Measurements from ENCODE around the gene LCNL1.
"Not testable (repeated sequence)": the region's sequence is repeated elsewhere in the genome, so short reads cannot be mapped to it uniquely, and the experiment has no call there.

The LCNL1 gene

DNA sequence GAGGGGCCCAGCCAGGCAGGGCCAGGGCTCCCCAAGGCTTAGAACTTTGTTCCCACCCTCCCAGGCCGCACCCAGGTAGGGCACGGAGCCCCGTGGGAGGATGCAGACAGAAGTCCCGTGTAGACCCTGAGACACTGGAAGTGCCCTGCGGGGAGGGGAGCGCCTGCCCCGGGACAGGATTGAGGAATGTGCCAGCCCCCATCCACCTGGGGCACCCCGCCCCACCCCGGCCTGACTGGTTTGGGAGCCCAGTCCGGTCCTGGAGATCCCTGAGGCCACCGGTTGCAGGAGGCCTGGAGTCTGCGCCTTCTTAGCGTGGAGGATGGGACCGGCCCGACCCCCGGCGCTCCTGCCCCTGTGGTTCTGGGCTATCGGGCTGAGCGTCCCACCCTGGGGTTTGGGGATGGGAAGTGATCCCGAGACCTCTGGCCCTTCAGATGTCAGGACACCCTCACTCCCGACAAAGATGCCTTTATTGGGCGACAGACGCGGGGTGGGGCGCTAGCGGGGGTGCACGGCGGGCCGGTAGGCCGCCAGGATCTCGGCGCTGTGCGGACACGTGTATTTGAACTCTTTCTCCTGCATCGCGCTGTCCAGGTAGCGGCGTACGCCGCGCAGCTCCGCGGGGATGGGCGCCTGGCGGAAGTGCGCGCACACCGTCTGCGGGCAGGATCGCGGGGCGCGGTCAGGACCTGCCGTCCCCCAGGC, 11.5 kb downstream of the LCNL1 start:
- no peak for DNase-seq (ENCODE audit: low read depth in 2 of 2)

DNA sequence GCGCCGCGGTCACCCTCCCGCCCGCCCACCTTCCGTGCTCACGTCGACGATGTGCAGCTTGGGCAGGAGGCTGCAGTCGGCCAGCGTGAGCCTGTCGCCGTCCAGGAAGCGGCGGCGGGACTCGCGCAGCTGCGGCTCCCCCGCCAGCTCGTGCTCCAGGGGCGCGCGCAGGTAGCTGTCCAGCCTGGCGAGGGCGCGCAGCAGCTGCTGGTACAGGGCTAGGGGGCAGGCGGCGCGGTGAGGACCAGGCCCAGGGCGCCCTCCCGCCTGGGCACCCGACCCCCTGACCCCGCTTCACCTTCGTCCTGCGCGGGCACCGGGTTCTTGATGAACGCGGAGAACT, 12.1 kb downstream of the LCNL1 start:
- DNase-seq (ENCODE audit: low read depth in 2 of 2): no peak

DNA sequence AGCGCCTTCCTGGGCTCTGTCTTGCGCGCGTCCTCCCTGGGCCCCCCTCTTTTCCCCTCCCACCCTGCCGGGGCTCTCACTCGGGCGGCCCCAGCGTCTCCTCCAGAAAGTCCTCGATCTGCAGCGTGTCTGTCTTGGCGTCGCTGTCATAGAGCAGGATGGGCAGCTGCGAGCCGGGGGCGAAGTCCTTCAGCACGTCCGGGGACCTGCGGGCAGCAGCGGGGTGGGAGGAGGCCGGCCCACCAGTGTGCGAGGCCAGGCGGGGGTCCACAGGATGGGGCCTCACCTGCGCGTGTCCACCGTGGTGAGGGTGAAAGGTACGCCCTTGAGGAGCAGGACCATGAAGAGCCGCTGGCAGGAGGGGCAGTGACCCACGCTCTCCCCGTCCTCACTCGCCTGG, 12.6 kb downstream of the LCNL1 start:
- no peak for DNase-seq (ENCODE audit: low read depth in 2 of 2)

DNA sequence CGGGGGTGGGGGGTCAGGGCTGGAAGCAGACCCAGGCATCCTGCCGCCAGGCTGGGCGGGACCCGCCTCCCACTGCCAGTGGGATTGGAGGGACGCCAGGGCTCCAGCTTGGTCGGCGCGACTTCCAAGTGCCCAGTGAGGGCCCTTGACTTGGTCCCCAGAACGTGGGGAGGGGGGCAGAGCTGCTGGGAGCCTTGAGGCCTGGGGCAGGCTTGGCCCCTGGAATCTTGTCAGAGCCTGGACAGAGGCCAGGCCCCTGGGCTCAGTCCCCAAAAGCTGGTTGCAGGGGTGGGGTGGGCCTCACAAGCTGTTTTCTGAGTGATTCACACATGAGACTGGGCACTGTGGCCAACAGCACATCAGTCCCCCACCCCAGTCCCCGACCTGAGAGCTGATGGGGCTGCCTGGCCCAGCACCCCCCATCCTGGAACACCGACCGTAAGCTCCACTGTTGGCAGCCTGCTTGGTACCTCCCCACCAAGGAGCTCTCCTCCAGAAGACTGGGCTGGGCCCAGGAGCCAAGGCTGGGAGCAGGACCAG, 13.0 kb downstream of the LCNL1 start:
- no peak for DNase-seq (ENCODE audit: low read depth in 2 of 2)

DNA sequence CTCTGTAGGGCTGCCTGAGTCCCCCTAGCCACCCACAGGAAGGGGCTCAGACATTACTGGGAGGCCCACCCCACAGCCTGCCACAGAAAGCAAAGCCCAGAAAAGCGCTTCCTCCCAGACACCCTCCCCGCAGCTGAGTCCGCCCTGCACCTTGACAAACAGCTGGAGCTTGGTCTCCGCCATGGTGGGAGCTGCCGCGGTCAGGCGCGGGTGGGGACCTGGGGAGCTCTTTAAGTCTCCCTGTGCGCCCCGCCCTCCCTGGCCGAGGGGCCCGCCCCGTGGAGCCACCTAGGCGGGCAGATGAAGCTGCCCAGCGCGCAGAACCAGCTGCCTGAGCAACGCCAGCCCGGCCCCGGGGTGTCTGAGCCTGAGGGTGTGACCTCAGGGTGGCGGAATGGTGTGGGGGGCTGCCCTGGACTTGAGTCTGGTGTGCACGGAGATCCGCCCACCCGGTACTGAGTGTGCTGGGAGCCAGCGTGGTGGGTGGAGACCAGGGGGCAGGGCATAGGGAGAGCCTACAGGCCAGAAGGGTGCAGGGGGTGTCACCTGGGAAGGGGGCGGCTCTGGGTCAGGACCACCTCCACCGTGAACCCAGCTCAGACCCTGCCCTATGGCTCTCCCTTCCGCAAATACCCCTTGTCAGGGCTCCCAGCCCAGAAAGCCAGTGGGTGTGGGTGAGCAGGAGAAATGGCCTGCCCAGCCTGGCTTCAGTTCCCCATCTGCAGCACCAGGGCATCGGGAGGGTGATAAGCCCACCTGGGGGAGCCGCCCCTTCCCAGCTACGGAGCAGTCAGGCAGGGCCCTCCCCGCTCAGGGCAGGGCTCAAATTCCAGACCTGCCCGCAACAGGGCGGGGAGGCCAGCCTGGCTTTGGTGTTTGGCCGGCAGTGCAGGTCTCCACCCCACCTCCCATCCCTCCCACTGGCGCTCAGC, 13.8 kb downstream of the LCNL1 start, which contains the start of gene CLIC3:
CLIC3 (minus strand) TSS at position 208 of the 932 bp plus-strand sequence; CDS start at position 183, 25 bp downstream.
- peak; percentile 28 to 43 for DNase-seq (ENCODE audit: low read depth in 2 of 2)

DNA sequence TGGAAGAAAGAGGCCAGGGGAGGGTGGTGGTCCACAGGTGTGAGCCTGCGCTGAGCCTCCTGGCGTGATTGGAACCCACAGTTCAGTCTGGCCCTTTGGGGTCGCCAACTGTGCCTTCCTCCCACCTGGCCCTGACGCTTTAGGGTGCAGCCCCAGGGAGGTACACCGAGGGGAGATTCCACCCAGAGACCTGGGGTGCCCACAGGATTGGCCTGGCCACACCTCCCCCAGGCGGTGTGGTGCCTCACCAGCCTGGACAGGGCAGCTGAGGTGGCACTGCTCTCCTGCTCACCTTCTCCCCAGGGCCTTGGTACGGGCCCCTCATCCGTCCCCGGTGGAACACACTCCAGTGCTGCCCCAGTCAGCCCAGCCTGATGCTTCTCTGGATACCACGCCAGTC, 14.6 kb downstream of the LCNL1 start:
- DNase-seq (ENCODE audit: low read depth in 2 of 2): no peak

DNA sequence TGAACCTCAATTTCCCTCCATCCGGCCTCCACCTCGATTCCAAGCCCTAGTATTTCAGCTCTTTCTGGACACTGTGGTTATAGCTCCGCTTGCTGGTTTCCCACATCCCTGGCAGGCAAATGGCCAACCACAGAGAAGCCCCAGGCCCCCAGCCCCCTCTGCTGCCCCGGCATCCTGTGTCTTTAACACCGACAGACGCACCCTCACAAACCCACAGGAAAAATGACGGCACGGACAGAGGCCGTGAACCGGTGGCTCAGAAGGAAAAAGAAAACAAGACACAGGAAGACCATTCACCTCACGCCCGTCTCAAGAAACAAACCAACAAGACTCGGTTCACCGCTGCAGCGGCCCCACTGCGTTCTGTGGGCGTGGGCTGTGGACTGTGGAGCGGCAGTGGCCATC, 15.0 kb downstream of the LCNL1 start:
- peak in 1 of 2 donors; percentile 25 for DNase-seq (ENCODE audit: low read depth in 2 of 2)

DNA sequence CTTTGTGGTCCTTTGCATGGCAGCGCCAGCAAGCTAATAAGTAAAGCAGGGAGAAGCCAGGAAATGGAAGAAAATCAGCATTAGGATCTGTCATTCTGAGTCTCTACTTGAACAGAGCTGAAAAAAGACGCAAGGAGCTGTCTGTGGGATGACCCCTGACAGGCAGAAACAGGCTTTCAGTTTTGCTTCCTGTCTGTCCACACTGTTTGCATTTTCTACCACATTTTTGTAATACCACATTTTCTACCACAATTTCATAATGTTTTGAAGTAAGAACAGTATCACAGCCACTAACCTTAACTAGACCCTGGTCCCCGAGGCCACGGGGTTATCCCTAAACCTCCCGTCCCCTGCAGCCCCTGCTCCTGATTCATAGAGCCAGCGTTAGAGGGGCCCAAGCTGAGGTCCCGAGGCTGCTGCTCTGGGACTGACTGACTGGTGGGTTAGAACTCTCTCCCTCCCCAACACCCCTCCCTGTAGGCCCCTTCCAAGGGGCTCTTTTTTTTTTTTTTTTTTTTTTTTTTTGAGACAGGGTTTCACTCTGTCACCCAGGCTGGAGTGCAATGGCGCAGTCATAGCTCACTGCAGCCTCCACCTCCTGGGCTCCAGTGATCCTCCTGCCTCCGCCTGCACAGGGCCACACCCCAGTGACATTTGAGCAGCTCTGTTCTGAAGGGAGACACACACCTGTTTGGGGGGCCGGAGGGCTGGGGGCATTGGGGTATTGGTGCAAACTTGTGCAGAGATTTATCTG, 17.6 kb downstream of the LCNL1 start:
- no peak for DNase-seq (ENCODE audit: low read depth in 2 of 2)

DNA sequence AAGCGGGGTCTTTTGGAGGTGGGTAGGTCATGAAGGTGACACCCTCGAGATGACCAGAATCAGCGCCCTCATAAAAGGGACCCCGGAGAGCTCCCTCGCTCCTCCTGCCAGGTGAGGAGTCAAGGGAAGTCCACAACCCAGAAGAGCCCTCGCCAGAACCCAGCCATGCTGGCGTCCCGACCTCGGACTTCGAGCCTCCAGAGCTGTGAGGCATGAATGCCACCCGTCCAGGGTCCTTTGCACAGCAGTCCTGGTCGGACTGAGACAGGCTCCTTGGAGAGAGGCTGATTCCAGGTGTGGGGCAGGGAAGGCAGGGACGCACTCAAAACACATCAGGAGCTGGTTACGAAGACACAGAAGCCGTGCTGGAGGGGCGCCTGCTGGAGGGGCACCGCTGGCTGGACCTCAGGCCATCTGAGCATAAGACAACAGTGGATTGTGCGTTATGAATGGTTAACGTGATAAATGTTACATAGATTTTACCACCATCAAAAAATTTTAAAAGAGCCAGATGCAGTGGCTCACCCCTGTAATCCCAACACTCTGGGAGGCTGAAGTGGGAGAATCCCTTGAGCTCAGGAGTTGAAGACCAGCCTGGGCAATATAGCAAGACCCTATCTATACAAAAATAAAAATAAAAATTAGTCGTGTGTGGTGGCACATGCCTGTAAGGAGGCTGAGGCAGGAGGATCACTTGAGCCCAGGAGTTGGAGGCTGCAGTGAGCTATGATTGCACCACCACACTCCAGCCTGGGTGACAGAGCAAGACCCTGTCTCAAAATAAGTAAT, 19.3 kb downstream of the LCNL1 start:
- DNase-seq (ENCODE audit: low read depth in 2 of 2): no peak

DNA sequence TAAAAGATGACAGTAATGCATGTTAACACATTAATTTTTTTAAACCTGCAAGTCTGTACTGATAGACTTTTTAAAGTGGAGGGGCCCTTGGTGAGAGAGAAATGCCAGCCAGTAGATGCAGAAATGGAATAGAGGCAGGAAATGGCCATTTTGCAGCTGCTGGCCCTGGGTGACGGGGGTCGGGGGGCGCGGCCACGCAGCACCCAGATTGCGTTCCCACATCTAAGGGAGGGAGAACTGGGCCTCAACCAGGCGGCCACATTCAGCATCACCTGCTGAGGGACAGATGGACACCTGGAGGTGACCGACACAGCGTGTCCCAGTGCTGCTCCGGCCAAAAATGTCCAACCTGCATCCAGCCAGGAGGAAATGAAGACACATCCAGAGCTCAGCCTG, 19.9 kb downstream of the LCNL1 start:
- DNase-seq (ENCODE audit: low read depth in 2 of 2): no peak

DNA sequence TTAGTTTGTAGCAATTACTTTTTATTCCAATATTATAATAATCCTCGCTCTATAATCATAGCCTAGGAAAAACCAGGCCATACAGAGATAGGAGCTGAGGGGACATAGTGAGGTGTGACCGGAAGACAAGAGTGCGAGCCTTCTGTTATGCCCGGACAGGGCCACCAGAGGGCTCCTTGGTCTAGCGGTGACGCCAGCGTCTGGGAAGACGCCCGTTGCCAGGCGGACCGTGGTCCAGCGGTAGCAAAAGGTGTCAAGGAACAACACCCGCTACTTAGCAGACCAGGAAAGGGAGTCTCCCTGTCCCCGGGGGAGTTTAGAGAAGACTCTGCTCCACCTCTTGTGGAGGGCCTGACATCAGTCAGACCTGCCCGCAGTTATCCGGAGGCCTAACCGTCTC, 21.5 kb downstream of the LCNL1 start:
- not testable (repeated sequence) for DNase-seq (ENCODE audit: low read depth in 2 of 2)

DNA sequence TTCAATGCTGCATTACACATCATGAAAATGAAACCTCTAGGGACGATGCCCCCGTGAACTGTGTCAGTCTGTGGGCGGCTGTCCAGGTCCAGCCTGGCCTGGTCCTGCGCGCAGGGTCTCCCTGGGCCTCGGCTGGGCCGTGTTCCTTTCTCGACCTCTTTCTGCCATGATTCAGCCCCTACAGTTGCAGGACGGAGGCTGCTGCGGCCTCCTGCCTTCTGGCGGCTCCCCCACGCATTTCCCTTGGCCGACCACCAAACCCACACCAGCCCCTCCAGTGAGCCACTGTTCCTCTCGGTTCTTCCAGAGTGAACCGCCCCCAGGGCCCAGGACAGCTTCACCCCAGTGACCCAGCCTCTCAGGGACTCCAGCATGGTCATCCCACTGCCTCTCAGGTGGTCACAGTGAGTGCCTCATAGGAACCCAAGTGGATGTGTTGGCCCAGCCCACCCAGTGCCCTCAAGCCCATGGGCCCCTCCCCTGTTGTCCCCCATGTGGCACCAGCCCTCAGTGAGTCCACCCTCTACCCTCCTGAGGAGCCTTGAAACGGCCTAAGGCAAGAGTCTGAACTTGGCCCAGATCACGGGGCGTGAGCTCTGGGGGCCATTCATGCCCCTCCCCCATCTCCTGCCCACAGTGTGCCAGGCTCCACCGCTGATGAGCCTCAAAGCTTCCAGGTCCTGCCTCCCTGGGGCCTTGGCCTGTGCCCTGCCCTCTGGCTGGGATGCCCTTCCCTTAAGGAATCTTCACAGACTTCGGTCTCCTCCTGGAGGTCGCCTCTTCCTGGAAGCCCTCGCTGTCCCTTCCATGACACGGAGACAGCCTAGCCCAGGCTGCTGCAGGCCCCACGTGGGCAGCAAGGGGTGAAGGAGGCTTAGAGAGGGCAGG, 23.6 kb downstream of the LCNL1 start:
- no peak for DNase-seq (ENCODE audit: low read depth in 2 of 2)

DNA sequence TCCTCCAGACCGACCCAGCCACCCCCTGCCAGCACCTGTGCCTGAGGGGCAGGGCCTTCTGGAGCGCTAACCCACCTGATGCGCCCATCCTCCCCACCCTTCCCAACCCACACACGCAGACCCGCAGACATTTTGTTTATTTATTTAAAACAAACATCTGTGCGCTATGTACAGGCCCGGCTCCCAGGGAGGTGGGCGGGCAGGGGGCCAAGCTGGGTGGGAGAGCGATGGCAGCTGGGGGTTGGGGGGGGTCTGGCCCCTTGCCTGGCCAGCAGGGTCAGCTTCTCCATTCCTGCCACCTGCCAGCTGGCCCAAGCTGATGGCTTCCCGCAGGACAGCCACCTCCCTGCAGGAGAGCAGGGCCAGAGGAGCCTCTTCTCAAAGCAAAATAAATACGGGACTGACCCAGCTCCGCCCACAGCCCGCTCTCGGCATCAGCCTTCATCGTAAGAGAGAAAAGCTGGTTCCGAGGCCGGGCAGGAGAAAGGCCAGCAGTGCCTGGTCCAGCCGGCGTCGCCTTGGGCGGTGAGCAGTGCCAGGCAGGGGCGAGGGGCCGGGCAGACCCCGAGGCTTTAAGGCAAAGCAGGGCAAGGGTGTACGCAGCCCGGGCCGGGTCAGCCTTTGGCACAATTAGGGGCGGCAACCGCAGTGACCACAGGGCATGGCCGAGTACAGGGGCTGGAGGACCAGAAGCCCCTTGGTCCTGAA, 24.5 kb downstream of the LCNL1 start:
- no peak for DNase-seq (ENCODE audit: low read depth in 2 of 2)

DNA sequence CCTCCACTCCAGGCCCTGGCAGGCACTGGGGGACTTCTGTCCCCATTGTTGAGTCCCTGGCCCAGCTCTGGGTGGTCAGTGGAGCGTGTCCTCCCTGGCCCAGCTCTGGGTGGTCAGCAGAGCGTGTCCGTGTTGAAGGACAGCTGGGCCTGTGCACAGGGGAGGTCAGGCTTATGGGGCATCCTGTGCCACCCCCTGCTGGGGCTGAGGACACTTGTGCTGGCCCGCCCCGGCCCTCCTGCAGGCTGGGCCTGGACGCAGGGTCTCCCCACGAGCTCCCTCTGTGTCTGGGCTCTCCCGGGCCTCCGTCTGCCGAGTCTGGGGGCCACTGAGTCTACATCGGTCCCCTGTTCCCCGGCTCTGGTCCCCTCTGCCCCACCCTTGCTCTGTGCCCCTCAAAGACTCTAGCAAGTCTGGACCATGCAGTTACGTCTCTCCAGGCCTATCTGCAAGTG, 25.1 kb downstream of the LCNL1 start:
- DNase-seq (ENCODE audit: low read depth in 2 of 2): no peak

DNA sequence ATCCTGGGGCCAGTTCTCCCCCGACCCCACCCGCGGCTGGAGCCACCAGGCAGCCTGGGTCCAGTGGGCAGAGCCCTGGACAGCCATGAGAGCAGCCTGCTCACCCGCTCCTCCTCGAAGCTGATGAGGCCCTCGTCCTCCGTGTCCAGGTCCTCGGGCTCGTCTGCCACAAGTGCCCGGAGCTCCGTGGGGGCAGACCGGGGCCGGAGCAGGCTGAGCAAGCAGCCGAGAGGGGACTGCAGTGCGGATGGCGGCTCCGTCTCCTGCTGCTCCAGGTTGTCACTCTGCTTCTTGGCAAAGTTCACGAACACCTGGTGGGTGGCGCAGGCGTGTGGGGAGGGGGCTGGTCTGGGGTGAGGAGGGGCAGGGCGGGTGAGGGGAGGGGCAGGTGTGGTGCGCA, 25.5 kb downstream of the LCNL1 start:
- no peak for DNase-seq (ENCODE audit: low read depth in 2 of 2)

DNA sequence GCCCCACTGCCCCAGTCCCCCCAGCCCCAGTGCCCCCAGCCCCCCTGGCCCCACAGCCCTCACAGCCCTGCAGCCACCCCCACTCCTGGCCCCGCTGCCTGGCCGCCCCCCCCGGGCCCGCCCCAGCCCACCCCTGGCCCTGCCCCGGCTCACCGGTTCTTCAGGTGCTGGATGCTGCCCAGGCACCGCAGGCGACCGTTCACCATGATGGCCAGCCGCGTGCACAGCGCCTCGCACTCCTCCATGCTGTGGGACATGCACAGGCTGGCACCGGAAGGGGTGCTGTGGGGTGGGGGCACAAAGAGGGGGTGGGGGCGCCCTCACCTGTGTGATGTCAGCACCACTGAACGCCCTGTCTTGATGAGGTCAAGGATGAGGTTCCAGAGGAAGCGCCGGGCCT, 26.4 kb downstream of the LCNL1 start:
- no peak for DNase-seq (ENCODE audit: low read depth in 2 of 2)

DNA sequence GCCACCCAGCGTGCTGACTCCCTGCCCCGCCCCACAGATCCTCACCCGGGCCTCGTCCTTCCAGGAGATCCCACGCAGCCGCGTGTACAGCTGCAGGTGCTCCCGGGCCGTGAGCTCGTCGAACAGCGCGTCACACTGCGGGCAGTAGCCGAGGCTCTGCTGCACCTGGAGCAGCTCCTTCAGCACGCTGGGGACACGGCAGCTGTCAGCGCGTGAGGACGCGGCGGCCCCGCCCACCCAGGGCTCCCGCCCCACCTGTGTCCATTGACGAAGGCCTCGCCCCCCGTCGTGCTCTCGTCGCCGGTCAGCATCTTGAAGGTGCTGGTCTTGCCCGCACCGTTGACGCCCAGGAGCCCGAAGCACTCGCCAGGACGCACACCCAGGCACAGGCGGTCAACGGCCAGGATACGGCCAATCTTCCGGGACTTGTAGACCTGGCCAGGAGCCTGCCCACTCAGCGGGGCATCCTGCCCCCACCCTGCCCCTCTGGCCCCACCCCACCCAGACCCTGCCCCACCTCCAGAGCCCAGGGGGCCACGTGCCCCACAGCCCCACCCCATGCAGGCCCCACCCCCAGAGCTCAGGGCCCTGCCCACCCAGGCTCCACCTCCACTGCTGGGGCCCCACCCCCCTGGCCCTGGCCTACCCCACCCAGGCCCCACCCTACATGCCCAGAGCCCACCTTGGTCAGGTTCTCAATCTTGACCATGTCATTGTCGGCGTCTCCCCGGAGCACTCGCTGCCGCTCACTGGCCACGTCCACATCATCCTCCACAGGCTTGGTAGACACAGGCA, 27.3 kb downstream of the LCNL1 start:
- no peak for DNase-seq (ENCODE audit: low read depth in 2 of 2)

DNA sequence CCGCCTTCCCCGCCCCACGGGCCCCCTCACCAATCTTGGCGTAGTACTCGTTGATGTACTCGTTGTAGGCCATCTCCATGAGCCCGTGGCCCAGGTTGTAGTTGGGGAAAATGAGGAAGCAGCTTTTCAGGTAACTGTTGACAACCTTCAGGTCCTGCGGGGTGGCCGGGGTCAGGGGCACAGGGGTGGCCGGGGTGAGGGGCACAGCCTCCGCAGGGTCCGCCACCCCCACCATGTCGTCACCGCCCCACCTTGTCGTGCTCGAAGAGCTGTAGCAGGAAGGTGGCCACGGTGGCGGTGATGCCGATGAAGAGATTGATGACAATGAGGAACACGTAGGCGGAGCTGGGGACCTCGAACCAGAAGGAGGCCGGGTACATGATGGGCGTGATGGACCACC, 28.4 kb downstream of the LCNL1 start:
- no peak for DNase-seq (ENCODE audit: low read depth in 2 of 2)

Measured in stimulated activated CD8-positive, alpha-beta memory T cell treated with anti-CD3 and anti-CD28 coated beads, Interleukin-2, amount 100 ng/mL, for 1 hour (primary cell).